Choroid plexus epithelial cell (primary cell): ENCODE measurements around the gene OR52M1.

ENCODE experiments used
- DNase-seq: peaks from one replicate; pipeline ENCODE4 v3.0.0-alpha.2; 2010; ENCODE audit warnings: low read depth
- H3K4me3 ChIP-seq: 2 replicates; pipeline ENCODE4 v1.5.1; 2011; ENCODE audit warnings: low read depth, mild to moderate bottlenecking, control low read depth, low read length, moderate library complexity
- CTCF ChIP-seq: conservative IDR thresholded peaks from 2 replicates; pipeline ENCODE4 v1.5.1; 2011; ENCODE audit warnings: low read depth, mild to moderate bottlenecking, control low read depth, inconsistent platforms, low read length, moderate library complexity

Gene OR52M1

DNA sequence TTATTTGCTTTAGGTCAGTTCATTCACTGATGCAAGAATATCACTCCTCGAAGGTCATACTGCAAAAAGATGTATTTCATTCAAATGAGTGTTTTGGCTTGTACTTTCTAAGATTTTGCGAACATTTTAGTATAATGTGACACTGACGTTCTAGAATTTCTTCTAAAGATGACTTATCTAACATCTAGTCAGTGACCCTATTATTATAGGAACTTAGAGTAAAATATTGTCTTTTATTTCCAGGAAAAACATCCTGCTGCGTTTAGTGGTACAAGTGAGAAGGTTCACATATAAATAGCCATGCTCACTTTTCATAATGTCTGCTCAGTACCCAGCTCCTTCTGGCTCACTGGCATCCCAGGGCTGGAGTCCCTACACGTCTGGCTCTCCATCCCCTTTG is at the start of gene OR52M1:
Gene OR52M1 (plus strand): TSS at position 301 of the 400 bp plus-strand sequence. CDS start 0 bp downstream, at position 301.
- TF ChIP-seq CTCF: no peak
- H3K4me3 ChIP-seq: no peak within 1 kb of the TSS
- DNase-seq: no peak

- no peak overlapping the region for H3K4me3 ChIP-seq
- no peak for TF ChIP-seq CTCF
- DNase-seq: no peak
Measured at GRCh38 chr11:4495487-4495886, 49.5 kb upstream of the OR52M1 start.

- H3K4me3 ChIP-seq: no peak overlapping the region
- TF ChIP-seq CTCF: no peak
- DNase-seq: no peak
Measured at GRCh38 chr11:4495986-4496385, 49.0 kb upstream of the OR52M1 start.

- H3K4me3 ChIP-seq: no peak overlapping the region
- TF ChIP-seq CTCF: no peak
- no peak for DNase-seq
Measured at GRCh38 chr11:4496557-4497248, 48.3 kb upstream of the OR52M1 start.

GRCh38 chr11:4508886-4509285 is 36.1 kb upstream of the OR52M1 start:
- no peak overlapping the region for H3K4me3 ChIP-seq
- TF ChIP-seq CTCF: no peak
- DNase-seq: no peak

DNA sequence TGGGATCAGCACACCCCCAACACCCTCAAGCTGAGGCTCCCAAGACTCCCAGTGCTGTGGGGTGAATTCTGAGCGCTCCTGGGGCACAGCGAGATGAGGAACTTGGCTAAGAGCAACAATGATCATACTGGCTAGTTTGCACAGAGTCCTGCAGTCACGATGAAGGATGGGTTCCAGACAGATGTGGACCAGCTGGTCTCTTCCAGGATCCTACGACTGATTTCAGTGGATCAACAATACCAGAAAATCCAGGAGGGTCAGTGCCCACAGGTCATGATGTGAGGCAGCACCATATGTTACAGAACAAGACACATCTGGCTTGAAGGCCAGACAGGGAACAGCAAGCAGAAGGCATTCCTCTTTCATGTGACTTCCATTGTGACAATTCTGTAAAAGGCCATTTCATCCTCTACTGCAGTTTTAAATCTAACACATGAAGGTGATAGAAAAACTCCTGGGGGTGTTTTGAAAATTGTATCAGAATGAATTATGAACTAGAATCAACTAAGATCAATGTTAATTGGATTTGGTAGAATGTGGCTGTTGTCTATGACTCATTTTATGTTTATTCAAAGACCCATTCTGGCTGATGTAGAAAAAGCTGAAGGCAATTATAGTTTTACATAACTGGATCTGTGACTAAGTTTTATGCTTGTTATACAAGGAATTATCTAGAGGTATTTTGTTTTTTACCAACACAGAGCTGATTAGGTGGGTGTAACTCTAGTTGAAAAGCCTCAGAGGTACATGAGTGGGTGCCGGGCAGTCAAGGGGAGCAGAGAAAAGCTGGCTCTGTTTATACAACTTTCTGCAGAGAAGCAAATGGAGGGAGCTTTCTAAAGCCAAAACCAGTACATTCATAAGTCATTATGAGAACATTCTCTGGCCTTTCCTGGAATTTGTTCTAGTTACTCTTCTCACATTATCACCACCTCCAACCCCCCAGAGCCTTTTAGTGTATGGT is 33.4 kb upstream of the OR52M1 start:
- no peak for TF ChIP-seq CTCF
- DNase-seq: no peak
- H3K4me3 ChIP-seq: no peak overlapping the region
